GM12878 (cell line): ENCODE results near the gene OR7C2.

Experiments used
- CEBPB ChIP-seq, 2 experiments: fragments of 150-350 bp in 1 of 2; IDR thresholded peaks; 2 replicates each; pipeline ENCODE4 v1.6.1; 2012 to 2014; ENCODE audit warnings: low read depth in 2 of 2, low read length in 2 of 2, borderline replicate concordance in 1 of 2, inconsistent platforms in 1 of 2
- CREB1 ChIP-seq: IDR thresholded peaks from 2 replicates; pipeline ENCODE4 v1.6.1; 2012; ENCODE audit warnings: low read depth, mild to moderate bottlenecking, inconsistent platforms
- CTCF ChIP-seq, 3 experiments: IDR thresholded peaks in 2 of 3; conservative IDR thresholded peaks in 1 of 3; 2 replicates each; pipeline ENCODE4 v1.5.1; 2011; ENCODE audit warnings: low read depth in 3 of 3, low read length in 3 of 3, mild to moderate bottlenecking in 3 of 3, control low read depth in 2 of 3, moderate library complexity in 2 of 3, inconsistent platforms in 1 of 3, mixed read lengths in 1 of 3; ENCODE audit not compliant: control insufficient read depth in 2 of 3, insufficient read depth in 1 of 3; ENCODE audit errors: extremely low read depth in 1 of 3
- E2F8 ChIP-seq: fragments of 450-650 bp; IDR thresholded peaks from 2 replicates; pipeline ENCODE4 v1.6.1; 2018; ENCODE audit warnings: mild to moderate bottlenecking, low read depth, moderate library complexity; ENCODE audit not compliant: partially characterized antibody
- EP300 ChIP-seq, 2 experiments: fragments of 150-350 bp in 1 of 2; IDR thresholded peaks; 2 replicates each; pipeline ENCODE4 v1.6.1; 2011 to 2012; ENCODE audit warnings: low read depth in 2 of 2, low read length in 2 of 2, borderline replicate concordance in 1 of 2, improper control_type of control experiment in 1 of 2, inconsistent platforms in 1 of 2; ENCODE audit not compliant: control insufficient read depth in 1 of 2
- EZH2 ChIP-seq: IDR thresholded peaks from 2 replicates; pipeline ENCODE4 v1.6.1; 2012; ENCODE audit warnings: low read depth, mild to moderate bottlenecking, control low read depth, inconsistent platforms, low read length, borderline replicate concordance; ENCODE audit not compliant: control insufficient read depth
- GABPA ChIP-seq: IDR thresholded peaks from 2 replicates; pipeline ENCODE4 v1.6.1; 2014; ENCODE audit warnings: antibody characterized with exemption, low read depth, mild to moderate bottlenecking, inconsistent platforms
- MYC ChIP-seq: IDR thresholded peaks from 2 replicates; pipeline ENCODE4 v1.6.1; 2011; ENCODE audit warnings: mild to moderate bottlenecking, low read length, moderate library complexity, inconsistent platforms; ENCODE audit not compliant: insufficient read depth, insufficient replicate concordance, insufficient read length, severe bottlenecking
- POLR2A ChIP-seq: IDR thresholded peaks from 2 replicates; pipeline ENCODE4 v1.6.1; 2011; ENCODE audit warnings: low read depth, mild to moderate bottlenecking, low read length
- RAD21 ChIP-seq: IDR thresholded peaks from 2 replicates; pipeline ENCODE4 v1.6.1; 2011; ENCODE audit warnings: mild to moderate bottlenecking, low read depth, low read length, moderate library complexity; ENCODE audit not compliant: insufficient read depth
- RB1 ChIP-seq: fragments of 450-650 bp; formaldehyde crosslinking; IDR thresholded peaks from 2 replicates; pipeline ENCODE4 v1.6.1; 2017; ENCODE audit warnings: mild to moderate bottlenecking, borderline replicate concordance
- TCF3 ChIP-seq: IDR thresholded peaks from 2 replicates; pipeline ENCODE4 v1.6.1; 2012; ENCODE audit warnings: low read depth, mild to moderate bottlenecking, low read length, borderline replicate concordance; ENCODE audit not compliant: insufficient read depth
- USF2 ChIP-seq: IDR thresholded peaks from 2 replicates; pipeline ENCODE4 v1.6.1; 2011; ENCODE audit warnings: low read depth, low read length, improper control_type of control experiment, borderline replicate concordance

DNA sequence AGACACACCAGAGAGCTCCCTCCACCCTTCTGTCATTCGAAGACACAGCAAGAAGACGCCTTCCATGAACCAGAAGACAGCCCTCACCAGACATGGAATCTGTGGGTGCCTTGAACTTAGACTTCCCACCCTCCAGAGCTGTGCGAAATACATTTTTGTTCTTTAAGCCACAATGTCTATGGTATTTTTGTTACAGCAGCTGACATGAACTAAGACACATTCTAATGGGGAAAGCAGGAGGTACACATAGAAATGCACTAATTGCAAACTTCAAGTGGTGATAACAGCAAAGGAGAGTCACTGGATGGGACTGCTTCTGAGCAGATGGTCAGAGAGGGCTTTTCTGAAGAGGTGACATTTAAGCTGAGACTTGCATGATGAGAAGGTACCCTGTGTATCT, 16.2 kb downstream of the OR7C2 start:
- TF ChIP-seq CREB1 (no peak), EZH2 (no peak), USF2 (no peak), MYC (no peak), TCF3 (no peak), POLR2A (no peak), GABPA (no peak), E2F8 (no peak), CTCF (IDR thresholded peaks at IDR 0.05 in 2 of 3, conservative IDR thresholded peaks at IDR 0.05 in 1 of 3; ENCODE audit: control insufficient read depth in 2 of 3, extremely low read depth in 1 of 3, insufficient read depth in 1 of 3, low read depth in 3 of 3, low read length in 3 of 3) (no peak), RAD21 (no peak), RB1 (no peak), CEBPB (IDR thresholded peaks at IDR 0.05; ENCODE audit: borderline replicate concordance in 1 of 2, low read depth in 2 of 2, low read length in 2 of 2) (no peak), EP300 (IDR thresholded peaks at IDR 0.05; ENCODE audit: borderline replicate concordance in 1 of 2, control insufficient read depth in 1 of 2, low read depth in 2 of 2, low read length in 2 of 2) (no peak)
